ENCODE results near the gene SYNGR4.

DNA sequence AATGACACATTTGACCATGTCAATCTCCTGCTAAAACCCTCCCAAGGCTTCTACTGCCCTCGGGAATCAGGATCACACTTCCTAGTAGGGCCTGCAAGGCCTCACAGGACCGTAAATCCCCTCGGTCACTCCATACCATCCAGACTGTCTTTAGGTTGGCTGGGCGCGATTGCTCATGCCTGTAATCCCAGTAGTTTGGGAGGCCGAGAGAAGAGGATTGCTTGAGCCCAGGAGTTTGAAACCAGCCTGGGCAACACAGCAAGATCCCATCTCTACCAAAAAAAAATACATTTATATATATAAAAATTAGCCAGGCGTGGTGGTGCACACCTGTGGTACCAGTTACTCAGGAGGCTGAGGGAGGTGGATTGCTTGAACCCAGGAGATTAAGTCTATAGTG is 15.4 kb upstream of the SYNGR4 start:
- TF ChIP-seq, protein P1, sequence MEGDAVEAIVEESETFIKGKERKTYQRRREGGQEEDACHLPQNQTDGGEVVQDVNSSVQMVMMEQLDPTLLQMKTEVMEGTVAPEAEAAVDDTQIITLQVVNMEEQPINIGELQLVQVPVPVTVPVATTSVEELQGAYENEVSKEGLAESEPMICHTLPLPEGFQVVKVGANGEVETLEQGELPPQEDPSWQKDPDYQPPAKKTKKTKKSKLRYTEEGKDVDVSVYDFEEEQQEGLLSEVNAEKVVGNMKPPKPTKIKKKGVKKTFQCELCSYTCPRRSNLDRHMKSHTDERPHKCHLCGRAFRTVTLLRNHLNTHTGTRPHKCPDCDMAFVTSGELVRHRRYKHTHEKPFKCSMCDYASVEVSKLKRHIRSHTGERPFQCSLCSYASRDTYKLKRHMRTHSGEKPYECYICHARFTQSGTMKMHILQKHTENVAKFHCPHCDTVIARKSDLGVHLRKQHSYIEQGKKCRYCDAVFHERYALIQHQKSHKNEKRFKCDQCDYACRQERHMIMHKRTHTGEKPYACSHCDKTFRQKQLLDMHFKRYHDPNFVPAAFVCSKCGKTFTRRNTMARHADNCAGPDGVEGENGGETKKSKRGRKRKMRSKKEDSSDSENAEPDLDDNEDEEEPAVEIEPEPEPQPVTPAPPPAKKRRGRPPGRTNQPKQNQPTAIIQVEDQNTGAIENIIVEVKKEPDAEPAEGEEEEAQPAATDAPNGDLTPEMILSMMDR (IDR thresholded peaks at IDR 0.05), result no peak
- TF ChIP-seq ZFX (IDR thresholded peaks at IDR 0.05; ENCODE audit: borderline replicate concordance), result no peak
